ENCODE results near the gene TRIM22. TPM values are rescaled to one million over a fixed set of nuclear protein-coding genes. Genes with fewer than 3 reads are reported as not detected.
"Not testable (repeated sequence)": the region's sequence is repeated elsewhere in the genome, so short reads cannot be mapped to it uniquely, and the experiment has no call there.

Gene TRIM22
- 0.89 and 1.7 TPM in 2 replicates for total RNA-seq
- long read RNA-seq, partial matches to known transcripts: 0 of 2 reads
- long read RNA-seq, other reads (novel, unspliced or antisense): 1 of 2 reads

GRCh38 chr11:5689551-5689983 lies at the start of gene TRIM22:
TSS of gene TRIM22 (plus strand) at chr11:5689790. CDS start at chr11:5696233, 6,443 bp downstream.
- H3K4me3 Mint-ChIP-seq (ENCODE audit: low read depth): no peak within 1 kb of the TSS

DNA sequence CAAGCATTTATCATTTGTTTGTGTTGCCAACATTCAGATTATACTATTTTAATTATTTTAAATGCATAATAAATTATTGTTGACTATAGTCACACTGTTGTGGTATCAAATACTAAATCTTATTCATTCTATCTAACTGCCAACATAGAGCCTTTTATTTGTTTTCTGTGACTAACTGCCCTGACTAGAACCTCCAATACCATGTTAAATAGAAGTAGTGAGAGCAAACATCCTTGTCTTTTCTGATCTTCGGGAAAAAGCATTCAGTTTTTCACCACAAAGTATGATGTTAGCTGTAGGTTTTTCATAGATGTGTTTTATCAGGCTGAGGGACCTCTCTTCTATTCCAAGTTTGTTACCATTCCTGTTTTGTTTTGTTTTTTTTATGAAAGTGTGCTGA lies 49.6 kb upstream of the TRIM22 start:
- Mint-ChIP-seq H3K36me3 (ENCODE audit: insufficient read depth) (peaks cover 9% of the 10 kb centered on the region), H3K27me3 (no peaks in the 10 kb centered on the region), H3K9me3 (ENCODE audit: low read depth) (peaks cover 6% of the 10 kb centered on the region), H3K4me3 (ENCODE audit: low read depth) (no peak overlapping the region), H3K4me1 (ENCODE audit: low read depth) (peaks cover 11% of the 10 kb centered on the region), H3K27ac (no peak overlapping the region)
- DNase-seq (ENCODE audit: low spot score, unreplicated experiment): no peak
- TF ChIP-seq, protein P1, sequence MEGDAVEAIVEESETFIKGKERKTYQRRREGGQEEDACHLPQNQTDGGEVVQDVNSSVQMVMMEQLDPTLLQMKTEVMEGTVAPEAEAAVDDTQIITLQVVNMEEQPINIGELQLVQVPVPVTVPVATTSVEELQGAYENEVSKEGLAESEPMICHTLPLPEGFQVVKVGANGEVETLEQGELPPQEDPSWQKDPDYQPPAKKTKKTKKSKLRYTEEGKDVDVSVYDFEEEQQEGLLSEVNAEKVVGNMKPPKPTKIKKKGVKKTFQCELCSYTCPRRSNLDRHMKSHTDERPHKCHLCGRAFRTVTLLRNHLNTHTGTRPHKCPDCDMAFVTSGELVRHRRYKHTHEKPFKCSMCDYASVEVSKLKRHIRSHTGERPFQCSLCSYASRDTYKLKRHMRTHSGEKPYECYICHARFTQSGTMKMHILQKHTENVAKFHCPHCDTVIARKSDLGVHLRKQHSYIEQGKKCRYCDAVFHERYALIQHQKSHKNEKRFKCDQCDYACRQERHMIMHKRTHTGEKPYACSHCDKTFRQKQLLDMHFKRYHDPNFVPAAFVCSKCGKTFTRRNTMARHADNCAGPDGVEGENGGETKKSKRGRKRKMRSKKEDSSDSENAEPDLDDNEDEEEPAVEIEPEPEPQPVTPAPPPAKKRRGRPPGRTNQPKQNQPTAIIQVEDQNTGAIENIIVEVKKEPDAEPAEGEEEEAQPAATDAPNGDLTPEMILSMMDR (IDR thresholded peaks at IDR 0.05; ENCODE audit: unreplicated experiment): no peak

More at GRCh38 chr11:5689551-5689983, at the start of gene TRIM22:
- Mint-ChIP-seq H3K4me1 (ENCODE audit: low read depth) (peaks cover 10% of the 10 kb centered on the region), H3K36me3 (ENCODE audit: insufficient read depth) (no peaks in the 10 kb centered on the region), H3K27me3 (no peaks in the 10 kb centered on the region), H3K27ac (peak within 1 kb of the TSS; percentile 38), H3K9me3 (ENCODE audit: low read depth) (peaks cover 5% of the 10 kb centered on the region)
- TF ChIP-seq, protein P1 (IDR thresholded peaks at IDR 0.05; ENCODE audit: unreplicated experiment): no peak
- DNase-seq (ENCODE audit: low spot score, unreplicated experiment): no peak

GRCh38 chr11:5643585-5643984 lies 46.0 kb upstream of the TRIM22 start:
- Mint-ChIP-seq H3K36me3 (ENCODE audit: insufficient read depth) (peaks cover 9% of the 10 kb centered on the region), H3K4me3 (ENCODE audit: low read depth) (no peak overlapping the region), H3K27ac (no peak overlapping the region), H3K27me3 (no peaks in the 10 kb centered on the region), H3K9me3 (ENCODE audit: low read depth) (peaks cover 6% of the 10 kb centered on the region), H3K4me1 (ENCODE audit: low read depth) (peaks cover 5% of the 10 kb centered on the region)
- TF ChIP-seq, protein P1 (IDR thresholded peaks at IDR 0.05; ENCODE audit: unreplicated experiment): no peak
- no peak for DNase-seq (ENCODE audit: low spot score, unreplicated experiment)

DNA sequence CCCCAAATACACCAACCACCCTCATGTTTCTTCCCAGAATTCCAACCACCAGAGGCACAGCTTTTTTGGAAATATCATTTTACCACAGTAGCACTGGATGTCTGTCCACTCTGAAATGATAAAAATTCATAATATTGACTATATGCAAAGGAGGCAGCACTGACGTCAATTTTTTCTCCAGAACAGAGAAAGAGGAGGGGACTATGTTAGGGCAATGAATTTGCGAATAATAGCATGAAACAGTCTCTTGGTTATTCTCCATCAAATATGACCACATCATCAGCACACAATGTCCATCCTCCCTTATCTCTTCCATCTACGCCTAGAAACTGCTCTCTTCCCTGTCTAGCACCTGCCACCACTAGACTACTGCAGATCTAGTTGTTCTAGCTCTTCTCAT lies 43.5 kb upstream of the TRIM22 start:
- peaks cover 3% of the 10 kb centered on the region for H3K36me3 Mint-ChIP-seq (ENCODE audit: insufficient read depth)
- H3K27me3 Mint-ChIP-seq: no peaks in the 10 kb centered on the region
- H3K27ac Mint-ChIP-seq: no peak overlapping the region
- TF ChIP-seq, protein P1 (IDR thresholded peaks at IDR 0.05; ENCODE audit: unreplicated experiment): no peak
- DNase-seq (ENCODE audit: low spot score, unreplicated experiment): no peak
- peaks cover 2% of the 10 kb centered on the region for H3K9me3 Mint-ChIP-seq (ENCODE audit: low read depth)
- no peak overlapping the region for H3K4me3 Mint-ChIP-seq (ENCODE audit: low read depth)
- no peaks in the 10 kb centered on the region for H3K4me1 Mint-ChIP-seq (ENCODE audit: low read depth)

DNA sequence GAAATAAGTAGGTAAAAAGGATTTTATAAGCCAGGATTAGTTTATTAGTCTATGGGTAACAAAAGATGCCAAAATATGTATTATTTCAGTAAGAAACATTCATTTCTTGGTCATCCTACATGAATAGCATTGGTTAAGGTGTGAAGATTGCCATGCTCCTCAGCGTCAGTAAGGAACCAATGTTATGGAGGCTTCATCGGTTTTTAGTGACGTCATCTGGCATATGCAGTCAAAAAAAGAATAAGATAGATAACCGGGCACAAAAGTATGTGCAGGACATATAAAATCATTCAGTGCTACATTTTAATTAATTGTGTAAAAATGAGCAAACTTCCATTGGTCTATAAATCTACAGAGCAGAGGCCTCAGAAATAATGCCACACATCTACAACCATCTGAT lies 34.1 kb upstream of the TRIM22 start:
- H3K36me3 Mint-ChIP-seq (ENCODE audit: insufficient read depth): peaks cover 10% of the 10 kb centered on the region
- H3K9me3 Mint-ChIP-seq (ENCODE audit: low read depth): peaks cover 11% of the 10 kb centered on the region
- H3K4me3 Mint-ChIP-seq (ENCODE audit: low read depth): no peak overlapping the region
- H3K27me3 Mint-ChIP-seq: no peaks in the 10 kb centered on the region
- no peak for DNase-seq (ENCODE audit: low spot score, unreplicated experiment)
- H3K4me1 Mint-ChIP-seq (ENCODE audit: low read depth): no peaks in the 10 kb centered on the region
- TF ChIP-seq, protein P1 (IDR thresholded peaks at IDR 0.05; ENCODE audit: unreplicated experiment): no peak
- no peak overlapping the region for H3K27ac Mint-ChIP-seq

DNA sequence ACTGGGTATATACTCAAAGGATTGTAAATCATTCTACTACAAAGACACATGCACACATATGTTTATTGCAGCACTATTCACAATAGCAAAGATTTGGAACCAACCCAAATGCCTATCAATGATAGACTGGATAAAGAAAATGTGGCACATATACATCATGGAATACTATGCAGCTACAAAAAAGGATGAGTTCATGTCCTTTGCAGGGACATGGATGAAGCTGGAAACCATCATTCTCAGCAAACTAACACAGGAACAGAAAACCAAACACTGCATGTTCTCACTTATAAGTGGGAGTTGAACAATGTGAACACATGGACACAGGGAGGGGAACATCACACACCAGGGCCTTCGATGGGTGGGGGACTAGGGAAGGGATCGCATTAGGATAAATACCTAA lies 32.6 kb upstream of the TRIM22 start:
- H3K27me3 Mint-ChIP-seq; DNase-seq (ENCODE audit: low spot score, unreplicated experiment); H3K4me3 Mint-ChIP-seq (ENCODE audit: low read depth); H3K4me1 Mint-ChIP-seq (ENCODE audit: low read depth); H3K9me3 Mint-ChIP-seq (ENCODE audit: low read depth); H3K27ac Mint-ChIP-seq: not testable (repeated sequence)
- H3K36me3 Mint-ChIP-seq (ENCODE audit: insufficient read depth): peaks cover 16% of the 10 kb centered on the region
